Measurements from ENCODE around the gene BCAP31. TPM values are rescaled to one million over a fixed set of nuclear protein-coding genes. Genes with fewer than 3 reads are reported as not detected.

The BCAP31 gene
- 71.9 TPM for total RNA-seq
- polyA plus RNA-seq: 114 TPM
- long read RNA-seq, donor 1, partial matches to known transcripts: 0 of 4 reads
- long read RNA-seq, donor 1, other reads (novel, unspliced or antisense): 0 of 4 reads
- long read RNA-seq, donor 2, transcript BCAP31-207 (8 exons, 1,824 nt): minor isoform, 5 of 148 reads
- long read RNA-seq, donor 2, transcript BCAP31-201 (8 exons, 1,643 nt): major isoform, 106 of 148 reads
- long read RNA-seq, donor 2, partial matches to known transcripts: 16 of 148 reads
- long read RNA-seq, donor 2, other reads (novel, unspliced or antisense): 17 of 148 reads
- long read RNA-seq, donor 3, transcript BCAP31-201 (8 exons, 1,643 nt): major isoform, 74 of 120 reads
- long read RNA-seq, donor 3, partial matches to known transcripts: 30 of 120 reads
- long read RNA-seq, donor 3, other reads (novel, unspliced or antisense): 10 of 120 reads
- long read RNA-seq, donor 4, transcript BCAP31-201 (8 exons, 1,643 nt): major isoform, 24 of 29 reads
- long read RNA-seq, donor 4, partial matches to known transcripts: 0 of 29 reads
- long read RNA-seq, donor 4, other reads (novel, unspliced or antisense): 0 of 29 reads
- long read RNA-seq, donor 5, transcript BCAP31-207 (8 exons, 1,824 nt): minor isoform, 6 of 149 reads
- long read RNA-seq, donor 5, transcript BCAP31-209 (2 exons, 893 nt): minor isoform, 5 of 149 reads
- long read RNA-seq, donor 5, transcript BCAP31-201 (8 exons, 1,643 nt): major isoform, 98 of 149 reads
- long read RNA-seq, donor 5, partial matches to known transcripts: 25 of 149 reads
- long read RNA-seq, donor 5, other reads (novel, unspliced or antisense): 15 of 149 reads
- long read RNA-seq, donor 6, transcript BCAP31-201 (8 exons, 1,643 nt): major isoform, 51 of 77 reads
- long read RNA-seq, donor 6, partial matches to known transcripts: 10 of 77 reads
- long read RNA-seq, donor 6, other reads (novel, unspliced or antisense): 12 of 77 reads
- long read RNA-seq, donor 7, transcript BCAP31-201 (8 exons, 1,643 nt): major isoform, 51 of 63 reads
- long read RNA-seq, donor 7, partial matches to known transcripts: 6 of 63 reads
- long read RNA-seq, donor 7, other reads (novel, unspliced or antisense): 6 of 63 reads
- long read RNA-seq, donor 8, transcript BCAP31-201 (8 exons, 1,643 nt): major isoform, 24 of 33 reads
- long read RNA-seq, donor 8, partial matches to known transcripts: 0 of 33 reads
- long read RNA-seq, donor 8, other reads (novel, unspliced or antisense): 5 of 33 reads
- long read RNA-seq, donor 9, transcript BCAP31-201 (8 exons, 1,643 nt): major isoform, 29 of 40 reads
- long read RNA-seq, donor 9, partial matches to known transcripts: 10 of 40 reads
- long read RNA-seq, donor 9, other reads (novel, unspliced or antisense): 0 of 40 reads
- long read RNA-seq, donor 10, transcript BCAP31-201 (8 exons, 1,643 nt): major isoform, 43 of 56 reads
- long read RNA-seq, donor 10, partial matches to known transcripts: 6 of 56 reads
- long read RNA-seq, donor 10, other reads (novel, unspliced or antisense): 0 of 56 reads

DNA sequence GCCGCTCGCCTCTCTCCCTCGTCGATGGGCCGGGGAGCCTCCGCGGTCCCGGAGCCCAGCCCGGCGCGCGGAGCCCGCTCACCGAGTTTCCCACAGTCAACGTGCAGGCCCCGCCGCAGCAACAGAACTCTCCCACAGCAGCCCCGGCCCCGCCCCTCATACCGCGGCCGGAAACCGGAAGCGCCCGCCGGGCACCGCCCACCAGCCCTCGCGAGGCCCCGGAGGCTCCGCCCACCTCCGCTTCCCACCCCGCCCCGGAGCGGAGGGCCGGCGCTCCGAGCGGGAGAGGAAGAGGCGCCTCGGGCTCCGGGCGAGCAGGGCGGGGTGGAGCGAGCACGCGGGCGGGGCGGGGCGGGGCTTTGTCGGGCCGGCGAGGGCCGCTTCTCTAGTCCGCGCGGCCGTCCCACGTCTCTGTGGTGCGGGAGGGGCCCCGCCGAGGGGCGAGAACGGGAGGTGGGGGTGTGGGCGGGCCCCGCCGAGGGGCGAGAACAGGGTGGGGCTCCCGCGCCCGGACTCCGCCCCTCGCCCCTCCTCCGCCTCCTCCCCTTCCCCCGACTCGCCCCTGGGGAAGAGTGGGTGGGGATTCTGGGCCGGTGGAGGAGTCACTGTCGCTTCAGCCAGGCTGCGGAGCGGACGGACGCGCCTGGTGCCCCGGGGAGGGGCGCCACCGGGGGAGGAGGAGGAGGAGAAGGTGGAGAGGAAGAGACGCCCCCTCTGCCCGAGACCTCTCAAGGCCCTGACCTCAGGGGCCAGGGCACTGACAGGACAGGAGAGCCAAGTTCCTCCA, at the start of gene BCAP31, which contains the start of gene ABCD1:
Gene BCAP31, minus strand, starts transcription at position 136 of the 787 bp plus-strand sequence. CDS start 1,143 bp downstream, outside the sequence.
Gene ABCD1, plus strand, starts transcription at position 605 of the 787 bp plus-strand sequence. CDS start 411 bp downstream, outside the sequence.
- DNase-seq (ENCODE audit: low read depth in 6 of 9, low spot score in 9 of 9): peak; percentile 45 to 92 (median 76)
- WGBS: under 1% methylated on average over 78 of the region's 88 CpGs
- no peaks in the 10 kb centered on the region for H3K27me3 ChIP-seq (ENCODE audit: control insufficient read depth in 2 of 2, insufficient read depth in 1 of 2, low read length in 1 of 2)
- peak within 1 kb of the TSS; percentile 83 to 86 for H3K27ac ChIP-seq (ENCODE audit: low read depth in 1 of 2, low read length in 1 of 2)
- peaks cover 16 to 18% of the 10 kb centered on the region in 2 donors for H3K36me3 ChIP-seq (ENCODE audit: control insufficient read depth in 2 of 2, insufficient read depth in 2 of 2, low read length in 1 of 2)
- H3K4me3 ChIP-seq (ENCODE audit: low read length in 2 of 2): peak within 1 kb of the TSS; percentile 66 to 68
- H3K4me1 ChIP-seq (ENCODE audit: control insufficient read depth in 2 of 2, insufficient read depth in 2 of 2, low read length in 2 of 2): peaks cover 19 to 40% of the 10 kb centered on the region in 2 donors
- H3K9me3 ChIP-seq (ENCODE audit: control insufficient read depth in 2 of 2, insufficient read depth in 1 of 2, low read length in 1 of 2): peaks cover 0 to 5% of the 10 kb centered on the region in 2 donors

DNA sequence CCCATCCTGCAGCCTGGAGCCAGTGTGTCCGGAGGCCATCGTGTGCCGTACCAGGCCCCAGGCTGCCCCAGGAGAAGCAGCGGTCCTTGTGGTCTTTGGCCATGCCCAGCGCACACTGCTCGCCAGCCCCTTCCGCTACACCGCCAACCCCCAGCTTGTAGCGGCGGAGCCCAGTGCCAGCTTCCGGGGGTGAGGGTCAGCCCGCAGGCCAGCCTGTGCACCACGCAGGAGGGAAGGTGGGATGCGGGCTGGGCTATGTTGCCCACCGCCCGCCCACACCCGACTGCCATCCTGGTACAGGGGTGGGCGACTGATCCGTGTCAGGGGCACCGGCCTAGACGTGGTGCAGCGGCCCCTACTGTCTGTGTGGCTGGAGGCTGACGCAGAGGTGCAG, 49.0 kb upstream of the BCAP31 start:
- H3K36me3 ChIP-seq (ENCODE audit: control insufficient read depth in 2 of 2, insufficient read depth in 2 of 2, low read length in 1 of 2): no peaks in the 10 kb centered on the region
- H3K9me3 ChIP-seq (ENCODE audit: control insufficient read depth in 2 of 2, insufficient read depth in 1 of 2, low read length in 1 of 2): no peaks in the 10 kb centered on the region
- no peaks in the 10 kb centered on the region for H3K4me1 ChIP-seq (ENCODE audit: control insufficient read depth in 2 of 2, insufficient read depth in 2 of 2, low read length in 2 of 2)
- no peak overlapping the region for H3K4me3 ChIP-seq (ENCODE audit: low read length in 2 of 2)
- peaks cover 0 to 5% of the 10 kb centered on the region in 2 donors for H3K27me3 ChIP-seq (ENCODE audit: control insufficient read depth in 2 of 2, insufficient read depth in 1 of 2, low read length in 1 of 2)
- H3K27ac ChIP-seq (ENCODE audit: low read depth in 1 of 2, low read length in 1 of 2): no peak overlapping the region
- no peak for DNase-seq (ENCODE audit: low read depth in 6 of 9, low spot score in 9 of 9)
- WGBS: 97% methylated on average over 23 of the region's 23 CpGs

GRCh38 chrX:153772316-153773217, 48.4 kb upstream of the BCAP31 start:
- DNase-seq (ENCODE audit: low read depth in 6 of 9, low spot score in 9 of 9): no peak
- no peaks in the 10 kb centered on the region for H3K9me3 ChIP-seq (ENCODE audit: control insufficient read depth in 2 of 2, insufficient read depth in 1 of 2, low read length in 1 of 2)

GRCh38 chrX:153771415-153772315, 47.5 kb upstream of the BCAP31 start:
- WGBS: 96% methylated on average over 37 of the region's 37 CpGs
- no peak overlapping the region for H3K4me3 ChIP-seq (ENCODE audit: low read length in 2 of 2)
- H3K27ac ChIP-seq (ENCODE audit: low read depth in 1 of 2, low read length in 1 of 2): no peak overlapping the region
- H3K27me3 ChIP-seq (ENCODE audit: control insufficient read depth in 2 of 2, insufficient read depth in 1 of 2, low read length in 1 of 2): peaks cover 0 to 2% of the 10 kb centered on the region in 2 donors
- peaks cover 0 to under 1% of the 10 kb centered on the region in 2 donors for H3K4me1 ChIP-seq (ENCODE audit: control insufficient read depth in 2 of 2, insufficient read depth in 2 of 2, low read length in 2 of 2)
- H3K36me3 ChIP-seq (ENCODE audit: control insufficient read depth in 2 of 2, insufficient read depth in 2 of 2, low read length in 1 of 2): no peaks in the 10 kb centered on the region
- no peak for DNase-seq (ENCODE audit: low read depth in 6 of 9, low spot score in 9 of 9)
- no peaks in the 10 kb centered on the region for H3K9me3 ChIP-seq (ENCODE audit: control insufficient read depth in 2 of 2, insufficient read depth in 1 of 2, low read length in 1 of 2)

More at GRCh38 chrX:153772316-153773217, 48.4 kb upstream of the BCAP31 start:
- WGBS: 91% methylated on average over 21 of the region's 21 CpGs
- no peak overlapping the region for H3K27ac ChIP-seq (ENCODE audit: low read depth in 1 of 2, low read length in 1 of 2)
- no peaks in the 10 kb centered on the region for H3K4me1 ChIP-seq (ENCODE audit: control insufficient read depth in 2 of 2, insufficient read depth in 2 of 2, low read length in 2 of 2)
- H3K36me3 ChIP-seq (ENCODE audit: control insufficient read depth in 2 of 2, insufficient read depth in 2 of 2, low read length in 1 of 2): no peaks in the 10 kb centered on the region
- H3K27me3 ChIP-seq (ENCODE audit: control insufficient read depth in 2 of 2, insufficient read depth in 1 of 2, low read length in 1 of 2): peaks cover 0 to 2% of the 10 kb centered on the region in 2 donors
- no peak overlapping the region for H3K4me3 ChIP-seq (ENCODE audit: low read length in 2 of 2)

GRCh38 chrX:153770601-153771414, 46.6 kb upstream of the BCAP31 start:
- Histone ChIP-seq H3K4me1 (ENCODE audit: control insufficient read depth in 2 of 2, insufficient read depth in 2 of 2, low read length in 2 of 2) (peaks cover 0 to 8% of the 10 kb centered on the region in 2 donors), H3K4me3 (ENCODE audit: low read length in 2 of 2) (no peak overlapping the region), H3K36me3 (ENCODE audit: control insufficient read depth in 2 of 2, insufficient read depth in 2 of 2, low read length in 1 of 2) (no peaks in the 10 kb centered on the region), H3K27ac (ENCODE audit: low read depth in 1 of 2, low read length in 1 of 2) (no peak overlapping the region), H3K27me3 (ENCODE audit: control insufficient read depth in 2 of 2, insufficient read depth in 1 of 2, low read length in 1 of 2) (peaks cover 0 to 7% of the 10 kb centered on the region in 2 donors), H3K9me3 (ENCODE audit: control insufficient read depth in 2 of 2, insufficient read depth in 1 of 2, low read length in 1 of 2) (no peaks in the 10 kb centered on the region)
- no peak for DNase-seq (ENCODE audit: low read depth in 6 of 9, low spot score in 9 of 9)
- 97% methylated on average over 18 of the region's 18 CpGs for WGBS

DNA sequence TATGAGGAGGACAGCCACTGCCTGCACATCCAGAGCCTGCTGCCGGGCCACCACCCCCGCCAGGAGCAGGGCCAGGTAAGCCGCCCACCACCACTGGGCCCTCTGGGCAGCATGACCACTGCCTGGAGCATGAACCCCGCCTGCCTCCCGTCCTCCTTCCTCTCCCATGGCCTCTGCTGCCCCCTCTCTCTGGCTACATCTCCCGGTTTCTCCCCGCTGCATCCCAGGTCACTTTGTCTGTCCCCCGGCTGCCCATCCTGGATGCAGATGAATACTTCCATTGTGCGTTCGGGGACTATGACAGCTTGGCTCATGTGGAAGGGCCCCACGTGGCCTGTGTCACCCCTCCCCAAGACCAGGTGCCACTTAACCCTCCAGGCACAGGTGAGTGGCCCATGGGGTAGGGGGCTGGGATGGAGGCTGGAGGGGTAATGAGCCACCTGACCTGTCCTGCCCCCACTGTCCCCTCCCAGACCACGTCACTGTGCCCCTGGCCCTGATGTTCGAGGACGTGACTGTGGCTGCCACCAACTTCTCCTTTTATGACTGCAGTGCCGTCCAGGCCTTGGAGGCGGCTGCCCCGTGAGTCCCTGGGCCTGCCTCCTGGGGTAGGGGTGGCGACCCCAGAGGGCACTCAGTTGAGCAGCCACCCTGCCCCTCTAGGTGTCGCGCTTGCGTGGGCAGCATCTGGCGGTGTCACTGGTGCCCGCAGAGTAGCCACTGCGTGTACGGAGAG, 45.8 kb upstream of the BCAP31 start:
- DNase-seq (ENCODE audit: low read depth in 6 of 9, low spot score in 9 of 9): no peak
- WGBS: 95% methylated on average over 25 of the region's 25 CpGs
- H3K27me3 ChIP-seq (ENCODE audit: control insufficient read depth in 2 of 2, insufficient read depth in 1 of 2, low read length in 1 of 2): peaks cover 0 to 10% of the 10 kb centered on the region in 2 donors
- H3K4me1 ChIP-seq (ENCODE audit: control insufficient read depth in 2 of 2, insufficient read depth in 2 of 2, low read length in 2 of 2): peaks cover 0 to 8% of the 10 kb centered on the region in 2 donors
- H3K4me3 ChIP-seq (ENCODE audit: low read length in 2 of 2): no peak overlapping the region
- H3K36me3 ChIP-seq (ENCODE audit: control insufficient read depth in 2 of 2, insufficient read depth in 2 of 2, low read length in 1 of 2): no peaks in the 10 kb centered on the region
- no peak overlapping the region for H3K27ac ChIP-seq (ENCODE audit: low read depth in 1 of 2, low read length in 1 of 2)
- no peaks in the 10 kb centered on the region for H3K9me3 ChIP-seq (ENCODE audit: control insufficient read depth in 2 of 2, insufficient read depth in 1 of 2, low read length in 1 of 2)

All from thymus (tissue), 14 donors.